Measurements from ENCODE around the gene HEPACAM. TPM values are rescaled to one million over a fixed set of nuclear protein-coding genes. Genes with fewer than 3 reads are reported as not detected.

The HEPACAM gene
- total RNA-seq, 2 experiments from 2014 or later, result not detected

- Mint-ChIP-seq H3K27me3 (ENCODE audit: low read depth) (no peaks in the 10 kb centered on the region), H3K4me3 (no peak overlapping the region), H3K36me3 (ENCODE audit: low read depth) (no peaks in the 10 kb centered on the region), H3K9me3 (no peaks in the 10 kb centered on the region), H3K27ac (no peak overlapping the region), H3K4me1 (ENCODE audit: low read depth) (peaks cover 15% of the 10 kb centered on the region)
- no peak for DNase-seq
- CTCF ChIA-PET, result no interaction called here
- intact Hi-C loops (cut with micrococcal nuclease), result no loop called here
These were observed 3.1 kb upstream of the HEPACAM start for GRCh38 chr11:124938970-124939369.

- intact Hi-C loops (cut with micrococcal nuclease), result no loop called here
- CTCF ChIA-PET, result interaction anchor here (0.5 kb wide), 1 partner anchor 575 kb away, joined by 5 read pairs; no protein-coding TSS in a partner anchor
- Mint-ChIP-seq H3K9me3 (no peaks in the 10 kb centered on the region), H3K4me1 (ENCODE audit: low read depth) (peaks cover 9% of the 10 kb centered on the region), H3K4me3 (no peak overlapping the region), H3K27me3 (ENCODE audit: low read depth) (no peaks in the 10 kb centered on the region), H3K27ac (no peak overlapping the region), H3K36me3 (ENCODE audit: low read depth) (no peaks in the 10 kb centered on the region)
- no peak for DNase-seq
These were observed 2.4 kb upstream of the HEPACAM start for GRCh38 chr11:124938206-124938765.

GRCh38 chr11:124937336-124937935, 1.6 kb upstream of the HEPACAM start:
- intact Hi-C loops (cut with micrococcal nuclease), result no loop called here
- Mint-ChIP-seq H3K9me3 (no peaks in the 10 kb centered on the region), H3K27ac (no peak overlapping the region), H3K4me3 (no peak overlapping the region), H3K36me3 (ENCODE audit: low read depth) (no peaks in the 10 kb centered on the region), H3K27me3 (ENCODE audit: low read depth) (no peaks in the 10 kb centered on the region), H3K4me1 (ENCODE audit: low read depth) (peaks cover under 1% of the 10 kb centered on the region)
- DNase-seq, result no peak
- CTCF ChIA-PET, result interaction anchor here (0.5 kb wide), 1 partner anchor 576 kb away, joined by 5 read pairs; no protein-coding TSS in a partner anchor

- H3K4me1 Mint-ChIP-seq (ENCODE audit: low read depth), result peaks cover 6% of the 10 kb centered on the region
- intact Hi-C loops (cut with micrococcal nuclease), result no loop called here
- no peak overlapping the region for H3K4me3 Mint-ChIP-seq
- no peaks in the 10 kb centered on the region for H3K36me3 Mint-ChIP-seq (ENCODE audit: low read depth)
- no peaks in the 10 kb centered on the region for H3K9me3 Mint-ChIP-seq
- CTCF ChIA-PET, result interaction anchor here (1.3 kb wide), 1 partner anchor 11 kb away, joined by 4 read pairs; no protein-coding TSS in a partner anchor
- DNase-seq, result no peak
- H3K27me3 Mint-ChIP-seq (ENCODE audit: low read depth), result no peaks in the 10 kb centered on the region
- H3K27ac Mint-ChIP-seq, result no peak overlapping the region
These were observed 842 bp downstream of the HEPACAM start for GRCh38 chr11:124934862-124935547.

GRCh38 chr11:124930799-124931198, 5.0 kb downstream of the HEPACAM start:
- Mint-ChIP-seq H3K4me3 (no peak overlapping the region), H3K4me1 (ENCODE audit: low read depth) (peaks cover 6% of the 10 kb centered on the region), H3K9me3 (no peaks in the 10 kb centered on the region), H3K36me3 (ENCODE audit: low read depth) (no peaks in the 10 kb centered on the region), H3K27ac (no peak overlapping the region), H3K27me3 (ENCODE audit: low read depth) (no peaks in the 10 kb centered on the region)
- CTCF ChIA-PET, result interaction anchor here (0.6 kb wide), 1 partner anchor 167 kb away, joined by 4 read pairs; no protein-coding TSS in a partner anchor
- intact Hi-C loops (cut with micrococcal nuclease), result no loop called here
- DNase-seq, result no peak

- H3K27ac Mint-ChIP-seq, result no peak overlapping the region
These were observed 6.7 kb downstream of the HEPACAM start for GRCh38 chr11:124928942-124929665.

GRCh38 chr11:124923296-124923695, 12.6 kb downstream of the HEPACAM start:
- peaks cover 22% of the 10 kb centered on the region for H3K4me1 Mint-ChIP-seq (ENCODE audit: low read depth)
- H3K9me3 Mint-ChIP-seq, result no peaks in the 10 kb centered on the region
- H3K36me3 Mint-ChIP-seq (ENCODE audit: low read depth), result no peaks in the 10 kb centered on the region
- no peaks in the 10 kb centered on the region for H3K27me3 Mint-ChIP-seq (ENCODE audit: low read depth)
- peak; percentile 49 for DNase-seq
- no peak overlapping the region for H3K4me3 Mint-ChIP-seq
- no peak overlapping the region for H3K27ac Mint-ChIP-seq
- CTCF ChIA-PET, result interaction anchor here (1.4 to 1.7 kb wide), 2 partner anchors 13 to 30 kb away, joined by 4 read pairs; partner anchors contain the start of genes CCDC15 and HEPACAM
- intact Hi-C loops (cut with micrococcal nuclease), result no loop called here

More at GRCh38 chr11:124928942-124929665, 6.7 kb downstream of the HEPACAM start:
- Mint-ChIP-seq H3K4me1 (ENCODE audit: low read depth) (peaks cover 7% of the 10 kb centered on the region), H3K4me3 (no peak overlapping the region), H3K9me3 (no peaks in the 10 kb centered on the region), H3K36me3 (ENCODE audit: low read depth) (no peaks in the 10 kb centered on the region), H3K27me3 (ENCODE audit: low read depth) (no peaks in the 10 kb centered on the region)
- intact Hi-C loops (cut with micrococcal nuclease), result no loop called here
- DNase-seq, result no peak
- CTCF ChIA-PET, result no interaction called here

GRCh38 chr11:124922831-124923230, 13.0 kb downstream of the HEPACAM start:
- no peak overlapping the region for H3K4me3 Mint-ChIP-seq

GRCh38 chr11:124920870-124921609, 14.8 kb downstream of the HEPACAM start:
- peak overlapping the region; percentile 55 for H3K4me3 Mint-ChIP-seq
- CTCF ChIA-PET, result interaction anchor here (0.9 to 2.0 kb wide), 4 partner anchors 13 to 221 kb away, joined by 4 to 8 read pairs (median 4); no protein-coding TSS in a partner anchor
- no peak overlapping the region for H3K27ac Mint-ChIP-seq
- intact Hi-C loops (cut with micrococcal nuclease), result loop anchor here (1.0 to 2.0 kb wide), 3 partner anchors 33 to 120 kb away; partner anchors contain the start of genes CCDC15 and MSANTD2
- peak; percentile 83 for DNase-seq
- H3K36me3 Mint-ChIP-seq (ENCODE audit: low read depth), result no peaks in the 10 kb centered on the region
- no peaks in the 10 kb centered on the region for H3K27me3 Mint-ChIP-seq (ENCODE audit: low read depth)
- peaks cover 22% of the 10 kb centered on the region for H3K4me1 Mint-ChIP-seq (ENCODE audit: low read depth)
- H3K9me3 Mint-ChIP-seq, result no peaks in the 10 kb centered on the region

More at GRCh38 chr11:124922831-124923230, 13.0 kb downstream of the HEPACAM start:
- H3K36me3 Mint-ChIP-seq (ENCODE audit: low read depth), result no peaks in the 10 kb centered on the region
- no peak overlapping the region for H3K27ac Mint-ChIP-seq
- intact Hi-C loops (cut with micrococcal nuclease), result no loop called here
- no peaks in the 10 kb centered on the region for H3K9me3 Mint-ChIP-seq
- peak; percentile 12 for DNase-seq
- no peaks in the 10 kb centered on the region for H3K27me3 Mint-ChIP-seq (ENCODE audit: low read depth)
- peaks cover 22% of the 10 kb centered on the region for H3K4me1 Mint-ChIP-seq (ENCODE audit: low read depth)
- CTCF ChIA-PET, result interaction anchor here (1.4 kb wide), 1 partner anchor 13 kb away, joined by 4 read pairs; the partner anchor contains the start of gene HEPACAM

- intact Hi-C loops (cut with micrococcal nuclease), result loop anchor here (1.0 to 2.0 kb wide), 3 partner anchors 34 to 120 kb away; partner anchors contain the start of genes CCDC15 and MSANTD2
- Mint-ChIP-seq H3K9me3 (no peaks in the 10 kb centered on the region), H3K27ac (no peak overlapping the region), H3K4me1 (ENCODE audit: low read depth) (peaks cover 22% of the 10 kb centered on the region), H3K27me3 (ENCODE audit: low read depth) (no peaks in the 10 kb centered on the region), H3K4me3 (no peak overlapping the region), H3K36me3 (ENCODE audit: low read depth) (no peaks in the 10 kb centered on the region)
- no peak for DNase-seq
- CTCF ChIA-PET, result interaction anchor here (0.6 to 2.0 kb wide), 7 partner anchors 12 to 222 kb away, joined by 3 to 8 read pairs (median 4); no protein-coding TSS in a partner anchor
These were observed 15.5 kb downstream of the HEPACAM start for GRCh38 chr11:124920356-124920755.

- Mint-ChIP-seq H3K9me3 (no peaks in the 10 kb centered on the region), H3K36me3 (ENCODE audit: low read depth) (no peaks in the 10 kb centered on the region), H3K4me3 (no peak overlapping the region), H3K27ac (no peak overlapping the region), H3K4me1 (ENCODE audit: low read depth) (peaks cover 22% of the 10 kb centered on the region), H3K27me3 (ENCODE audit: low read depth) (no peaks in the 10 kb centered on the region)
- DNase-seq, result no peak
- CTCF ChIA-PET, result interaction anchor here (0.6 to 2.0 kb wide), 7 partner anchors 11 to 223 kb away, joined by 3 to 8 read pairs (median 4); no protein-coding TSS in a partner anchor
- intact Hi-C loops (cut with micrococcal nuclease), result loop anchor here (1.0 to 2.0 kb wide), 3 partner anchors 34 to 119 kb away; partner anchors contain the start of genes CCDC15 and MSANTD2
These were observed 15.9 kb downstream of the HEPACAM start for GRCh38 chr11:124919898-124920297.
